ENCODE measurements around the gene SNAPC5.

DNA sequence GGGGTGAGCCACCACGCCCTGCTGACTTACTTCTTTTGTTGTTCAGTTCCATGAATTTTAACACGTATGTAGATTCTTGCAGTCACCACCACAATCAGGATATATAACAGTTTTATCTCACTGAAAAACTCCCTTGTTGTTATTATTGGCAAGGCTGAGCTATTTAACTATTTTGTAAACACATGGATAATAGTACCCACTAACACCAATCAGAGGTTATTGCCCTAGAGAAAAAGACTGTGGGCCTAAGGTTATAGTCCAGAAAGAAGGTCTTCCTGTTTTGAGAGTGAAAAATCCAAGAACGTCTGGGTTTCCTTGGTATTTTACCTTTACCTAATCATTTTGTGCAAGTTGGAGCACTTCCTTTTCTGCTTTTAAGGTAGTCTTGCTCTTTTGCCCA, 17.0 kb upstream of the SNAPC5 start:
- TF ChIP-seq, protein P1, sequence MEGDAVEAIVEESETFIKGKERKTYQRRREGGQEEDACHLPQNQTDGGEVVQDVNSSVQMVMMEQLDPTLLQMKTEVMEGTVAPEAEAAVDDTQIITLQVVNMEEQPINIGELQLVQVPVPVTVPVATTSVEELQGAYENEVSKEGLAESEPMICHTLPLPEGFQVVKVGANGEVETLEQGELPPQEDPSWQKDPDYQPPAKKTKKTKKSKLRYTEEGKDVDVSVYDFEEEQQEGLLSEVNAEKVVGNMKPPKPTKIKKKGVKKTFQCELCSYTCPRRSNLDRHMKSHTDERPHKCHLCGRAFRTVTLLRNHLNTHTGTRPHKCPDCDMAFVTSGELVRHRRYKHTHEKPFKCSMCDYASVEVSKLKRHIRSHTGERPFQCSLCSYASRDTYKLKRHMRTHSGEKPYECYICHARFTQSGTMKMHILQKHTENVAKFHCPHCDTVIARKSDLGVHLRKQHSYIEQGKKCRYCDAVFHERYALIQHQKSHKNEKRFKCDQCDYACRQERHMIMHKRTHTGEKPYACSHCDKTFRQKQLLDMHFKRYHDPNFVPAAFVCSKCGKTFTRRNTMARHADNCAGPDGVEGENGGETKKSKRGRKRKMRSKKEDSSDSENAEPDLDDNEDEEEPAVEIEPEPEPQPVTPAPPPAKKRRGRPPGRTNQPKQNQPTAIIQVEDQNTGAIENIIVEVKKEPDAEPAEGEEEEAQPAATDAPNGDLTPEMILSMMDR (IDR thresholded peaks at IDR 0.05) = no peak
- TF ChIP-seq, protein P2, sequence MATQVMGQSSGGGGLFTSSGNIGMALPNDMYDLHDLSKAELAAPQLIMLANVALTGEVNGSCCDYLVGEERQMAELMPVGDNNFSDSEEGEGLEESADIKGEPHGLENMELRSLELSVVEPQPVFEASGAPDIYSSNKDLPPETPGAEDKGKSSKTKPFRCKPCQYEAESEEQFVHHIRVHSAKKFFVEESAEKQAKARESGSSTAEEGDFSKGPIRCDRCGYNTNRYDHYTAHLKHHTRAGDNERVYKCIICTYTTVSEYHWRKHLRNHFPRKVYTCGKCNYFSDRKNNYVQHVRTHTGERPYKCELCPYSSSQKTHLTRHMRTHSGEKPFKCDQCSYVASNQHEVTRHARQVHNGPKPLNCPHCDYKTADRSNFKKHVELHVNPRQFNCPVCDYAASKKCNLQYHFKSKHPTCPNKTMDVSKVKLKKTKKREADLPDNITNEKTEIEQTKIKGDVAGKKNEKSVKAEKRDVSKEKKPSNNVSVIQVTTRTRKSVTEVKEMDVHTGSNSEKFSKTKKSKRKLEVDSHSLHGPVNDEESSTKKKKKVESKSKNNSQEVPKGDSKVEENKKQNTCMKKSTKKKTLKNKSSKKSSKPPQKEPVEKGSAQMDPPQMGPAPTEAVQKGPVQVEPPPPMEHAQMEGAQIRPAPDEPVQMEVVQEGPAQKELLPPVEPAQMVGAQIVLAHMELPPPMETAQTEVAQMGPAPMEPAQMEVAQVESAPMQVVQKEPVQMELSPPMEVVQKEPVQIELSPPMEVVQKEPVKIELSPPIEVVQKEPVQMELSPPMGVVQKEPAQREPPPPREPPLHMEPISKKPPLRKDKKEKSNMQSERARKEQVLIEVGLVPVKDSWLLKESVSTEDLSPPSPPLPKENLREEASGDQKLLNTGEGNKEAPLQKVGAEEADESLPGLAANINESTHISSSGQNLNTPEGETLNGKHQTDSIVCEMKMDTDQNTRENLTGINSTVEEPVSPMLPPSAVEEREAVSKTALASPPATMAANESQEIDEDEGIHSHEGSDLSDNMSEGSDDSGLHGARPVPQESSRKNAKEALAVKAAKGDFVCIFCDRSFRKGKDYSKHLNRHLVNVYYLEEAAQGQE (IDR thresholded peaks at IDR 0.05; ENCODE audit: insufficient read depth in 1 of 2, low read depth in 2 of 2, low read length in 1 of 2) = no peak
- TF ChIP-seq POLR2AphosphoS5 (IDR thresholded peaks at IDR 0.05; ENCODE audit: low read depth, low read length) (no peak), TCF7L2 (IDR thresholded peaks at IDR 0.05; ENCODE audit: low read depth, low read length) (no peak), SIN3A (IDR thresholded peaks at IDR 0.05; ENCODE audit: borderline replicate concordance, insufficient read depth, low read depth, low read length) (no peak)
